H1 (cell line): ENCODE results near the gene WDR6.

Experiments used
- ATF2 ChIP-seq: IDR thresholded peaks from 2 replicates; pipeline ENCODE4 v1.6.1; 2012; ENCODE audit warnings: low read length, inconsistent platforms
- CREB1 ChIP-seq: IDR thresholded peaks from 2 replicates; pipeline ENCODE4 v1.6.1; 2012; ENCODE audit warnings: inconsistent platforms
- CTCF ChIP-seq, 3 experiments: IDR thresholded peaks; 1 replicate in 2 of 3; 2 replicates in 1 of 3; pipeline versions ENCODE4 v1.5.1 to v1.6.1; 2011; ENCODE audit warnings: low read length in 3 of 3, mild to moderate bottlenecking in 3 of 3, inconsistent platforms in 2 of 3, low read depth in 1 of 3, moderate library complexity in 1 of 3; ENCODE audit not compliant: insufficient read depth in 1 of 3; ENCODE audit errors: control extremely low read depth in 1 of 3
- NRF1 ChIP-seq: IDR thresholded peaks from 2 replicates; pipeline ENCODE4 v1.6.1; 2011; ENCODE audit warnings: mild to moderate bottlenecking, low read depth, low read length, improper control_type of control experiment
- POLR2A ChIP-seq, 2 experiments: IDR thresholded peaks; 1 replicate in 1 of 2; 2 replicates in 1 of 2; pipeline ENCODE4 v1.6.1; 2011; ENCODE audit warnings: low read depth in 2 of 2, low read length in 2 of 2, mild to moderate bottlenecking in 2 of 2; ENCODE audit errors: control extremely low read depth in 1 of 2
- POLR2AphosphoS5 ChIP-seq: IDR thresholded peaks from 2 replicates; pipeline ENCODE4 v1.6.1; 2011; ENCODE audit warnings: low read depth, low read length
- SP1 ChIP-seq: IDR thresholded peaks from 2 replicates; pipeline ENCODE4 v1.6.1; 2011; ENCODE audit warnings: low read depth, low read length
- TAF1 ChIP-seq: IDR thresholded peaks from 2 replicates; pipeline ENCODE4 v1.6.1; 2011; ENCODE audit warnings: mild to moderate bottlenecking, low read depth, low read length
- TCF12 ChIP-seq: IDR thresholded peaks from 2 replicates; pipeline ENCODE4 v1.6.1; 2011; ENCODE audit warnings: low read depth, mild to moderate bottlenecking, low read length
- USF2 ChIP-seq: IDR thresholded peaks from 2 replicates; pipeline ENCODE4 v1.6.1; 2011; ENCODE audit warnings: low read length, improper control_type of control experiment

- TF ChIP-seq CTCF (IDR thresholded peaks at IDR 0.05; ENCODE audit: control extremely low read depth in 1 of 3, insufficient read depth in 1 of 3, low read depth in 1 of 3, low read length in 3 of 3) (no peak), USF2 (no peak), CREB1 (no peak), SP1 (no peak), TAF1 (no peak), ATF2 (no peak), NRF1 (no peak), POLR2A (IDR thresholded peaks at IDR 0.05; ENCODE audit: control extremely low read depth in 1 of 2, low read depth in 2 of 2, low read length in 2 of 2) (no peak), TCF12 (no peak), POLR2AphosphoS5 (no peak)
These were observed 1.9 kb upstream of the WDR6 start for GRCh38 chr3:49005303-49005680.
